GM21367 (cell line): ENCODE measurements around the gene APBB2.

Source experiments
- ATAC-seq: cut with Tn5 transposase; IDR thresholded peaks from one replicate; pipeline ENCODE4 v1.9.1; 2021; ENCODE audit not compliant: unreplicated experiment

The APBB2 gene

GRCh38 chr4:41110050-41110449 lies 104.3 kb downstream of the APBB2 start:
- no peak for ATAC-seq

- ATAC-seq: no peak
These were observed 105.9 kb downstream of the APBB2 start for GRCh38 chr4:41108481-41108880.

DNA sequence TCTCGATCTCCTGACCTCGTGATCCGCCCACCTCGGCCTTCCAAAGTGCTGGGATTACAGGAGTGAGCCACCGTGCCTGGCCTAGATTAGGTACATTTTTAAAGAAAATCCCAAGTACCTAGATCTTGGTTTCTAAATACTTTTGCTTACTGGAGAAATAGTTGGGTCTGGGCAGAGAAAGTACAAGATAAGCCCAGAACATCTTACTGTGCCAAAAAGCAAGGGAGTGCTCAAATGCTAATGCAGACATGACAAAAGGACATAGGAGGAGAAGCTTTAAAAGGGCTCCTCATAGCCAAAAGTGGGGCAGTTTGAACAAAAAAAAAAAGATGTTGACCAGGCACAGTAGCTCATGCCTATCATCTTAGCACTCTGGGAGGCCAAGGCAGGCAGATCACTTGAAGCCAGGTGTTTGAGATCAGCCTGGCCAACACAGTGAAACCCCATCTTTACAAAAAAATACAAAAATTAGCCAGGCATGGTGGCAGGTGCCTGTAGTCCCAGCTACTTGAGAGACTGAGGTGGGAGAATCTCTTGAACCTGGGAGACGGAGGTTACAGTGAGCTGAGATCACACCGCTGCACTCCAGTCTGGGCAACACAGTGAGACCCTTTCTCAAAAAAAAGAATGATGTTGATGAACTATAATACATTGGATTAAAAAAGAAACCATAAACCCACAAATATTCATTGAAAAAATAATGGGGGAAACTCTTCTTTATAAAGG lies 107.5 kb downstream of the APBB2 start:
- no peak for ATAC-seq

- ATAC-seq: no peak
These were observed 108.3 kb downstream of the APBB2 start for GRCh38 chr4:41106081-41106480.

- ATAC-seq: no peak
These were observed 110.2 kb downstream of the APBB2 start for GRCh38 chr4:41104155-41104554.

DNA sequence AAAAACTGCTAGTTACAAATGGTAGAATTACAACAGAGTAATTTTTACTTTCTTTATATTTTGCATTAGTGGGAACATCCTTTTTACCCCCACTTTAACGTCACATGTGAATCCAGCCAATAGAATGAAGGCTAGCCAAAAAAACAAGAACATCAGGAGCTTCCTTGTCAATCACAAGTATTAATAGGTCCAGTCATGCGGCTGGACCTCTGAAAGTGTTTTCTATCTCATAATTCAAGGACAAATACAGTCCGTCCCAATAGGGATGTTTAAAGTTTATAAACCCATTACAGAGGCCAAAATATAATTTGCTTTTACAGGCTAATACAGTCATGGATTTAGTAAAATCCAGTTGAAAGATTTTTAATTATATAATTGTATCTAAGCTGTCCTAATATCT lies 110.7 kb downstream of the APBB2 start:
- ATAC-seq: no peak

GRCh38 chr4:41102414-41103092 lies 111.8 kb downstream of the APBB2 start:
- no peak for ATAC-seq

DNA sequence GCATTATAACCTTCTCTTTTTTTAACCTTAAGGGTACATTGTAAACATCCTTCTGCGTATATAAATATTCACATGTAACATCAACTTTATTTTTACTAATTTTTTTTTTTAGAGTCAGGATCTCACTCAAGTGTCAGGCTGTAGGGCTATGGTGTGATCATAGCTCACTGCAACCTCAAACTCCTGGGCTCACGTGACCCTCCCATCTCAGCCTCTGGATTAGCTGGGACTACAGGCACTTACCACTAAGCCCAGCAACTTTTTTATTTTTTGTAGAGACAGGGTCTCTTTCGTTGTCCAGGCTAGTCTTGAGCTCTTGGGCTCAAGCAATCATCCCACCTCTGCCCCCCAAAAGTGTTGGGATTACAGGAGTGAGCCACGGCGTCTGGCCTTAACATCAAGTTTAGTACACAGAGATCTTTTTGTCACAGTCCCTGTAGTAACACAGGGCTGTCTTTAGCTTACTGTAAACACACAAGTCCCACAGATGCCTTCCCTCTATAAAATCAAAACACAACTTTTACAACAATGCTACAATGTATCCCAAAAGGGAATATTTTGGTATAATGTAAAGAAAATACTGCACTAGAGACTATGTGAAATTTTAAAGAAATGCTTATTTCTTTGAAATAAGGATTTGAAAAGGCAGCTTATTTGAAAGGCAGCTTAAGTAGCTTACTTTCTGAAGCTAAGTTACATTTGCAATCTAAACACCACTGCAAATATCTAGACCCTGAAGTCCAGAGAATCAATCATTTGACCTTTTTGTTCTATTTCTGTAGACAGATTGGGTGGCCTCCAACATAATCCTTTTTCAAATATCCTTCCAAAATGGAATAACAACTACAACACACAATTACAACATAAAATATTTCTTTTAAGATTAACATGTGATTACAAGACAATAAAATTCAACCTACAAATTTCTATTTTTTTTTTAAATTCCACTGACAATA lies 116.0 kb downstream of the APBB2 start:
- ATAC-seq: no peak

- no peak for ATAC-seq
These were observed 118.4 kb downstream of the APBB2 start for GRCh38 chr4:41095973-41096372.

DNA sequence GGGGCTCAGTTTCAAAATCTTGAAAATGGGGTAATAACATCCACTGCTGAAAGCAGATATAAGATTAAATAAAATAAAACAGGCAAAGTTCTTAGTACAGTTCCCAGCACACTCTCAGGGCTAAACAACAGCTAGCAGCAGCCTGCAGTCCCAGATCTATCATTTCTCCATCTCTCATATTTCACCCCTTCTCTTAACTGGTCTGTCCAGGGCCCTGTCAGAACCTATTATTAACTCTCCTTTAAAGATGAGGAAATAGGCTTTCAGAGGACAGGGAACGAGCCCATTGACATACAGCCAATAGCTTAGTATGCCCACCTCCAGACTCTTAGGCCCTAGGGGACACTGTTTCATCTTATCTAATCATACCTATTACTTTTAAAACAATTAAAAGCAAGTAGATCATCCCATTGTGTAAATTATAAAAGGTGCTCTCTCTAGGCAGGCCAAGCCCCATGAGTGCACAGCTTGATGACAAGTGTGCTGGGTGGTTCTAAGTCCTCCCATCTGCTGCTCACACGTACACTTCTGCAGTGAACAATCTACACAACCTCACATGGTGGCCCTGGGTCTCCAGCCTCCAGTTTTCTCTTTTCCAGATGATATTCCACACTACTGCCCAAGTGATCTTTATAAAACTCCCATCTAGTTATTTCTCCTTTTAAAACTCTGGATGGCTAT lies 119.0 kb downstream of the APBB2 start:
- ATAC-seq: no peak

DNA sequence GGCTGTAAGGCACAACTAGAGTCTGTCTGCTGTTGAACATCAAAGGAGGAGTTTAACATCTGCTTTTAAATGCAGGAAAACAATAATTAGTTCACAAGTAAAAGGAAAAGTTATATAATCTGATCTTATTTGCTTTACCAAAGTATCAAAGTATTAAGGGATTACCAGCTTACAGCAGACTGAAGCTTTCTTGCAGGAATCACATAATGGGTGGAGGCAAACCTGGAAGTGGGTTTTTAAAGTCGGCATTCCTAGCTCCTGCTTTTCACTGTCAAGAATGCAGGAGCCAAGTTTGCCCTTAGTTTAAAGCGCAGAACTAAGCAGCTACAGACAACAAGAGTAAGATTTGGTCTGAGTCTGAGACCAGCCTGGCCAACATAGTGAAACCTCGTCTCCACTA lies 122.2 kb downstream of the APBB2 start:
- no peak for ATAC-seq

DNA sequence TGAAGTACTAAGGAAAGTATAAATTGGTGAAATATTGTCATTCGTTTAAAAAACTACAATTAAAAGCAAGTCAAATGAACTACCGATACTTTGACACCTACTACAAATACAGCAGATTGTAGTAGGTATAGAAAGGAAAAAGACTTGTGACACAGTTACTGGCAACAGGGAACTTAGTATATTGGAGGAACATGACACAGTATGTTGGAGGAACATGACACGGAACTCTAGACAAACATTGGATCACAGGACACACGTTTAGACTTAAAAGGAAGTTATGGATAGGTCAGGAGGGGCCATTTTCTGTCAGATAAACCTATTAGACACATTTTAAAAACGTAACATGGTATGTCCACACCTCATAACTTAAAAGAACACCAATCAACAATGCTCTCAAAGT lies 132.5 kb downstream of the APBB2 start:
- no peak for ATAC-seq

DNA sequence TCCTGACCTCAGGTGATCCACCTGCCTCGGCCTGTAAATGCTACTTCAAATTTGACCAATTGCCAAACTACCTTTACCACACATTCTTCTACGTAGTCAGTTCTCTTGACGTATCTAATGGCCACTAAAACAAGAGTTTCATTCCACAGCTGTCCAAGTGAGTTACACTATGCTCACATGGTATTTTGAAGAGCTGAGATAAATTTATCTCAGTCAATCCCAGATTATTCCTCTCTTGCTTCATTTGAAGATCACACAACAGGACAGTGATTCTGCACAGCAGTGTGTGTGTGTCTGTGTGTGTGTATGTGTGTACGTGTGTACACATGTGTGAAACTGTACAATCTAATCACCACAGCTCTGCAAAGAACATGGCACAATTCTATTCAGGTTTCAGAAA lies 133.4 kb downstream of the APBB2 start:
- ATAC-seq: no peak

DNA sequence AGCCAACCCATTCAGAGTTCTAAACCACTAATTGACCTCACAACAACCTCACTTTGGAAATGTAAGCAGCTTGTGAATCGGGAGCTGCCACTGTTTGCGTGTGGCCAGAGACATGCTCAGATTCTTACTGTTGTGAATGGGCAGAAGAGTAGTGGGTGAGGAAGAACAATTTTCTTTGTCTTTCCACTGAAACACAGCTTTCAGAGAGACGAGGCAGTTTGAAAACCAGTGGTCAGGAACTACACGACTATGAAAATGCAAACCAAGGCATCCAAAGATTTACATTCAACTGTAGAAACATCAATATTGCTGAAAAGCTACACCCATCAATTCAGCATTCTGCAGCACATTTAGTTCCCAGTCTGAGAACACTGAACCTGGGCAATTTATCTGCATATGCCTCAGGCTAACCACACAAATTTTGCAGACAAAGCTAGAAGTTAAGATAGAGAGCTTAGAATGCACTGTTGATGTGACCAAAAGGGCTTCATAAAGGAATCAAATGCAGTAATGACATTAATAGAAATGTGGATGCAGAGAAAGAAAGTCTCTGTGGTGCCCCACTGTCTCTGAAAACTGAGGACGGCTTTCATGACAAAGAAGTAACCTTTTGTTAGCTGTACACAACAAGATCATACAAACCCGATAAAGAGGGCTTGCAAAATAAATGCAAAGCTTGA lies 134.3 kb downstream of the APBB2 start:
- ATAC-seq: no peak

DNA sequence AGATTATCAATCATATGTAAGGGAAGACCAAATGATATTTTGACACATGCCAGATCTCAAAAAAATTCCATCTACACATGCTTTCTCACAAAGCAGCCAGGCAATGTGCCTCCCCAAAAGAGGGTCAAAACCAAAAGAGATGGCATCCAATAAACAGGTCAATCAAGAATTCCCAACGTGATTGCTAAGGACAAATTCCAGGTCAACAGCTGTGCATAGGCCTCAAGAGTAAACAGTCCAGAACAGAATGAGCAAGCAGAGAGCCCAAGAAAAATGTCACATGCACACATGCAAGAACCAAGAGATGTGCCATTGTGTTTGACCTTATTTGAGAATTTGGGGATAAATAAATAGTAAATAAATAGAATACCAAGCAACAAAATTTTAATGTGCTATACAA lies 136.7 kb downstream of the APBB2 start:
- ATAC-seq: no peak

DNA sequence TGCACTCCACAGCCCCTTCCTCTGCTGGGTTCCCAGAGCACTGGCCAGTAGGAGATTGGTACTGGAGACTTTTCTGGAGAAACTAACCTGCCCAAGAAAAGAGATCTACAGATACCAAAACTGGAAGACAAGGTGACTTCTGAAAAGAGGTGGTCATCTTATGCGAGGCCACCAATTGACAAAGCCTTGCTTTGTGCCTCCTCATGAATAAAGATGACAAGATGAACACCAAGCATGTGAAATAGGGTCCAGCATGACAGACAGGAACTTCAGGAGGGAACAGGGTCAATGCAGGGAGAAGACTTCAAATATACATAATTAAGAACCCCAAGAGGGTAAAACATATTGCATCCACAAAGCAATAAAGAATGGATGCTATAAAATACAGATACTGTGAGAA lies 137.9 kb downstream of the APBB2 start:
- ATAC-seq: no peak

- no peak for ATAC-seq
These were observed 140.1 kb downstream of the APBB2 start for GRCh38 chr4:41074215-41074614.

DNA sequence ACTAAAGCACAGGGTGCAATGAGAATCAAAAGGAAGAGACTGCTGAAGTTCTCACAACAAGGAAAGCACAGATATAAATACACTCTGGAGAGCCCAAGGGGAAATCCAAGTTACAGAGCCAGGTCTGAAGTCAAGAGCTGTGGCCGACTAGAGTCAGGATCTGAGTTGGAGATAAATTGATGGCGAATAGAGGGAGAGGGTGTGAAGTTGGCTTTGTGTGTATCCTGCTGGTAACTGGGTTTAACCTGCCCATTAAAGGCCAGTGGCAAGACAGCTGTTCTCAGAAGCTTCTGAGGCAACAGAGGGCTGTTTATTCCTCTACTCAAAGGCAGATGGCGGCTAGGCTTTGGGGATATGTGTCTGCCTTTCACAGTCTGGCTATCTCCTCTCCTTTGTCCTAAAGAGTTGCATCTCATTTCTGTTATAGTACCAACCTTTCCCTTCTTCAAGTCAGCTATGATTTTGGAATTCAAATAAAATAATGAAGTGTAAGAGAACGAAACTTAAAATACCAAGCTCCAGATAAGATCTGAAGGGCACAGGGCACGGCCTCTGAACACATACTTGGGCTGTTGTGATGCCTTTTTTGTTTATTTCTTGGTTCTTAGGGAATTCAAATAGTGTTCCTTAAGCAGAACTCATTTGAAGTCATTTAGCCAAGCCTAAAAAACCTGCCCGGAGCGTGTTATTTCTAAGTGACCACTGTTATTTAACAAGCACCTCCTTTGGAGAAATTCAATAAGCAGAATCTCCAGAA lies 142.1 kb downstream of the APBB2 start:
- ATAC-seq: no peak

DNA sequence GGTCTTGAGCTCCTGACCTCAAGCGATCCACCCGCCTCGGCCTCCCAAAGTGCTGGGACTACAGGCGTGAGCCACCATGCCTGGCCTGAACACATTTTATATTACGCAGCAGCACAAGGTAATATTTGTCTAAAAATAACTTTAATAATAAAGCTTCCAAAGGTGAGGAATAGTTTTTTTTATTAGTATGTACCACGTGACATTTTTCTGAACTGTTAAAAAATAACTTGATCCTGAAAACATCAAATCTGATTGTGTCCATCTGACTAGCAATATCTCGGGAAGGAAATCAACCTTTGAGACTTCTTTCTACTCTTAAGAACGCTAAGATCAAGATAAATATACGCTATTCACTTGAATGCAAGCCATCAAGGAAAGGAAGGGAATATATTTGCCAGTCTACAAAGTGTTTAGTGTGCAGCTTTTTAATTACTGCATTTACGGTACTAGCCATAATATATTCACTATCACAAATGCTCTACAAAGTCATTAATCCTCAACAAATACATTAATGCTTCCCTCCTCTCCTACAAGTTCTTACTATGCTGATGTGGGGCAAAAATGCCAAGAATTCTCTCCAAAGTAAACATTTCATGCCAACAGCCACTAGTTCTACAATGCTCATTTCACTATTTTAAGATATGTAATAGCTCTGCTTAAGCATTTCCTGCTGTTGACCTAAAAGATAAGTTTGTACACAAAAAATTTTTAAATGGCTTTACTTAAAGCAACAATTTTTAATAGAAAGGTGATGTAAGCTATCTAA lies 143.6 kb downstream of the APBB2 start:
- ATAC-seq: no peak
